Smooth muscle cell (in vitro differentiated cells): Measurements from ENCODE around the gene SLC39A3. TPM values are rescaled to one million over a fixed set of nuclear protein-coding genes. Genes with fewer than 3 reads are reported as not detected.
A peak's percentile ranks its signal among the peaks of the same experiment; 100 is the strongest.

Experiments used
- DNase-seq: peaks from one replicate; lab custom pipeline; 2025; ENCODE audit not compliant: unreplicated experiment; lab: John Stamatoyannopoulos, UW
- H2AFZ ChIP-seq: fragments of 200-600 bp; sonication (generic); 2 replicates; pipeline ENCODE4 v1.6.0; 2016; ENCODE audit warnings: antibody characterized with exemption, low read depth, mild to moderate bottlenecking
- H3F3A ChIP-seq: fragments of 200-600 bp; sonication (generic); 2 replicates; pipeline ENCODE4 v1.6.0; 2017; ENCODE audit warnings: antibody characterized with exemption, low read depth
- H3K27ac ChIP-seq: fragments of 200-600 bp; sonication (generic); 2 replicates; pipeline ENCODE4 v1.5.1; 2016; ENCODE audit warnings: low read depth, mild to moderate bottlenecking
- H3K27me3 ChIP-seq: fragments of 200-600 bp; sonication (generic); 2 replicates; pipeline ENCODE4 v1.6.1; 2016; ENCODE audit warnings: low read depth, mild to moderate bottlenecking
- H3K36me3 ChIP-seq: fragments of 200-600 bp; sonication (generic); 2 replicates; pipeline ENCODE4 v1.5.1; 2016; ENCODE audit warnings: low read depth
- H3K4me1 ChIP-seq: fragments of 200-600 bp; sonication (generic); 2 replicates; pipeline ENCODE4 v1.5.1; 2016; ENCODE audit warnings: low read depth
- H3K4me2 ChIP-seq: fragments of 200-600 bp; sonication (generic); 2 replicates; pipeline ENCODE4 v1.6.0; 2016; ENCODE audit warnings: mild to moderate bottlenecking
- H3K4me3 ChIP-seq: fragments of 200-600 bp; sonication (generic); 2 replicates; pipeline ENCODE4 v1.5.1; 2016; ENCODE audit warnings: mild to moderate bottlenecking
- H3K79me2 ChIP-seq: fragments of 200-600 bp; sonication (generic); 2 replicates; pipeline ENCODE4 v1.6.0; 2016; ENCODE audit warnings: low read depth, mild to moderate bottlenecking
- H3K9ac ChIP-seq: fragments of 200-600 bp; sonication (generic); 2 replicates; pipeline ENCODE4 v1.6.0; 2016; ENCODE audit warnings: low read depth
- H3K9me3 ChIP-seq: fragments of 200-600 bp; sonication (generic); replicated peaks from 2 replicates; pipeline ENCODE4 v1.5.1; 2016; ENCODE audit warnings: low read depth
- H4K20me1 ChIP-seq: fragments of 200-600 bp; sonication (generic); 2 replicates; pipeline ENCODE4 v1.6.0; 2016; ENCODE audit warnings: low read depth
- CTCF ChIP-seq: fragments of 200-600 bp; sonication (generic); IDR thresholded peaks from 2 replicates; pipeline ENCODE4 v1.5.1; 2017; ENCODE audit warnings: borderline replicate concordance, mild to moderate bottlenecking, antibody characterized with exemption; ENCODE audit not compliant: insufficient read depth, poor library complexity, severe bottlenecking
- WGBS: methylation state at CpG from one replicate; pipeline ENCODE4 v1.1.7; 2016; ENCODE audit warnings: low lambda C conversion rate; 5-methylcytosine and 5-hydroxymethylcytosine counted together
- polyA plus RNA-seq: library from polyadenylated mRNA; unstranded; fragments of >200 nt; fragmentation: Nextera tagmentation; extraction: Ambion mirVana; gene quantifications from 2 replicates; pipeline ENCODE4 v1.2.1, GENCODE V29; 2016
- total RNA-seq: library from RNA; depleted of rRNA; stranded (reverse); fragments of >200 nt; gene quantifications from 2 replicates; pipeline ENCODE4 v1.2.3, GENCODE V29; 2014

The SLC39A3 gene
- total and polyA plus RNA-seq, 2 experiments from 2014 or later: 24.2 to 46.1 TPM

GRCh38 chr19:2721570-2722540, 18.0 kb downstream of the SLC39A3 start:
- Histone ChIP-seq H3K79me2 (no peaks in the 10 kb centered on the region), H3K4me3 (peak overlapping the region; percentile 52), H3K27ac (no peak overlapping the region), H3K36me3 (no peaks in the 10 kb centered on the region), H3K4me1 (peaks cover 4% of the 10 kb centered on the region), H3K9me3 (no peaks in the 10 kb centered on the region), H3K9ac (no peak overlapping the region), H3K27me3 (no peaks in the 10 kb centered on the region), H2AFZ (peak overlapping the region; percentile 69), H3K4me2 (peak overlapping the region; percentile 91), H4K20me1 (no peaks in the 10 kb centered on the region), H3F3A (no peaks in the 10 kb centered on the region)
- TF ChIP-seq CTCF: no peak
- WGBS: 43% methylated on average over 35 of the region's 39 CpGs
- no peak for DNase-seq

GRCh38 chr19:2720777-2721569, 18.8 kb downstream of the SLC39A3 start, which contains the start of gene DIRAS1:
DIRAS1 (minus strand) TSS chr19:2721372; CDS start chr19:2717806, 3,566 bp downstream.
- no peaks in the 10 kb centered on the region for H3K27me3 ChIP-seq
- H3K36me3 ChIP-seq: no peaks in the 10 kb centered on the region
- no peaks in the 10 kb centered on the region for H4K20me1 ChIP-seq
- TF ChIP-seq CTCF: no peak
- no peak within 1 kb of the TSS for H3K9ac ChIP-seq
- no peaks in the 10 kb centered on the region for H3F3A ChIP-seq
- peak within 1 kb of the TSS; percentile 92 for H3K4me2 ChIP-seq
- whole genome bisulfite sequencing: 0% methylated on average over 2 of the region's 100 CpGs
- no peak within 1 kb of the TSS for H3K27ac ChIP-seq
- no peak for DNase-seq
- H3K9me3 ChIP-seq: no peaks in the 10 kb centered on the region
- no peaks in the 10 kb centered on the region for H3K79me2 ChIP-seq
- H3K4me1 ChIP-seq: peaks cover 4% of the 10 kb centered on the region
- peak within 1 kb of the TSS; percentile 69 for H2AFZ ChIP-seq
- H3K4me3 ChIP-seq: peak within 1 kb of the TSS; percentile 55

GRCh38 chr19:2719920-2720776, 19.7 kb downstream of the SLC39A3 start:
- Histone ChIP-seq H4K20me1 (no peaks in the 10 kb centered on the region), H2AFZ (no peak overlapping the region), H3F3A (no peaks in the 10 kb centered on the region), H3K27me3 (no peaks in the 10 kb centered on the region), H3K4me1 (peaks cover 4% of the 10 kb centered on the region), H3K4me2 (peak overlapping the region; percentile 92), H3K36me3 (no peaks in the 10 kb centered on the region), H3K79me2 (no peaks in the 10 kb centered on the region), H3K27ac (no peak overlapping the region), H3K9me3 (peaks cover 4% of the 10 kb centered on the region), H3K4me3 (peak overlapping the region; percentile 55), H3K9ac (no peak overlapping the region)
- TF ChIP-seq CTCF: no peak
- DNase-seq: no peak
- WGBS: 16% methylated on average over 25 of the region's 37 CpGs
